Kidney (tissue), 14 donors: Measurements from ENCODE around the gene ADAM15. TPM values are rescaled to one million over a fixed set of nuclear protein-coding genes. Genes with fewer than 3 reads are reported as not detected.

Experiments
- DNase-seq, 5 donors: peaks; one replicate each; pipeline ENCODE4 v3.0.0-alpha.2; 2013 to 2020
- FAIRE-seq: peaks from 2 replicates; lab custom pipeline; 2012; peaks lifted over from hg19 to GRCh38; lab: Jason Lieb, UNC
- H3K27ac ChIP-seq, 2 donors: one replicate each; pipeline ENCODE4 v1.7.0; 2013; ENCODE audit warnings: low read depth in 2 of 2, low read length in 2 of 2, inconsistent platforms in 1 of 2
- H3K27me3 ChIP-seq: one replicate; pipeline ENCODE4 v1.7.1; 2013; ENCODE audit warnings: low read length, inconsistent platforms; ENCODE audit not compliant: control insufficient read depth, insufficient read depth
- H3K36me3 ChIP-seq, 3 donors: one replicate each; pipeline versions ENCODE4 v1.7.0 to v1.7.1; 2013; ENCODE audit warnings: low read length in 3 of 3, control low read depth in 1 of 3, inconsistent platforms in 1 of 3; ENCODE audit not compliant: insufficient read depth in 3 of 3, control insufficient read depth in 2 of 3
- H3K4me1 ChIP-seq, 3 donors: one replicate each; pipeline versions ENCODE4 v1.7.0 to v1.7.1; 2013; ENCODE audit warnings: low read length in 3 of 3, inconsistent platforms in 1 of 3, low read depth in 1 of 3; ENCODE audit not compliant: control insufficient read depth in 2 of 3, insufficient read depth in 2 of 3
- H3K4me3 ChIP-seq, 3 donors: one replicate each; pipeline versions ENCODE4 v1.7.0 to v1.8.1; 2013; ENCODE audit warnings: low read length in 3 of 3, control low read depth in 1 of 3, inconsistent platforms in 1 of 3
- H3K9ac ChIP-seq, 3 donors: one replicate each; pipeline versions ENCODE4 v1.7.0 to v1.7.1; 2013; ENCODE audit warnings: low read length in 3 of 3, control low read depth in 1 of 3, inconsistent platforms in 1 of 3
- H3K9me3 ChIP-seq, 3 donors: one replicate each; pipeline versions ENCODE4 v1.7.0 to v1.7.1; 2013; ENCODE audit warnings: low read length in 3 of 3, control low read depth in 1 of 3, inconsistent platforms in 1 of 3; ENCODE audit not compliant: control insufficient read depth in 2 of 3, insufficient read depth in 1 of 3
- intact Hi-C: fragments of 100-400 bp; cut with DNase I; formaldehyde crosslinking; loops from one replicate; pipeline ENCODE4 v1.11.1; 2022
- polyA plus RNA-seq: library from polyadenylated mRNA; stranded (reverse); fragments of 350-450 nt; fragmentation: Illumina TruSeq; extraction: RNeasy Lipid Tissue Mini Kit (QIAGEN cat#74804); gene quantifications from one replicate; pipeline ENCODE4 v1.2.3, GENCODE V29; 2014; ENCODE audit warnings: low read depth, low replicate concordance; ENCODE audit not compliant: insufficient read depth
- total RNA-seq: library from RNA; stranded (reverse); fragmentation: NEBNext Ultra II Directional; extraction: Animal tissue kit (Norgen Biotek cat#: 25700); gene quantifications from one replicate; pipeline ENCODE4 v1.2.1, GENCODE V29; 2021
- TF ChIP-seq, protein P1 (sequence below): IDR thresholded peaks from 3 replicates; pipeline ENCODE4 v1.5.1; 2012; ENCODE audit warnings: mild to moderate bottlenecking, moderate library complexity, borderline replicate concordance; ENCODE audit not compliant: insufficient read depth; ENCODE audit errors: extremely low read depth
- donor health status: control.
- donor health status: control.
- donor health status: control.
- donor health status: control.
- donor health status: control.
- donor health status: DM: yes; HTN: yes; CAD: no.
- donor health status: Normal renal cell carcinoma (clear cell type).

ADAM15 gene
- total and polyA plus RNA-seq, 2 donors from 2014 or later = 68.4 to 152 TPM

DNA sequence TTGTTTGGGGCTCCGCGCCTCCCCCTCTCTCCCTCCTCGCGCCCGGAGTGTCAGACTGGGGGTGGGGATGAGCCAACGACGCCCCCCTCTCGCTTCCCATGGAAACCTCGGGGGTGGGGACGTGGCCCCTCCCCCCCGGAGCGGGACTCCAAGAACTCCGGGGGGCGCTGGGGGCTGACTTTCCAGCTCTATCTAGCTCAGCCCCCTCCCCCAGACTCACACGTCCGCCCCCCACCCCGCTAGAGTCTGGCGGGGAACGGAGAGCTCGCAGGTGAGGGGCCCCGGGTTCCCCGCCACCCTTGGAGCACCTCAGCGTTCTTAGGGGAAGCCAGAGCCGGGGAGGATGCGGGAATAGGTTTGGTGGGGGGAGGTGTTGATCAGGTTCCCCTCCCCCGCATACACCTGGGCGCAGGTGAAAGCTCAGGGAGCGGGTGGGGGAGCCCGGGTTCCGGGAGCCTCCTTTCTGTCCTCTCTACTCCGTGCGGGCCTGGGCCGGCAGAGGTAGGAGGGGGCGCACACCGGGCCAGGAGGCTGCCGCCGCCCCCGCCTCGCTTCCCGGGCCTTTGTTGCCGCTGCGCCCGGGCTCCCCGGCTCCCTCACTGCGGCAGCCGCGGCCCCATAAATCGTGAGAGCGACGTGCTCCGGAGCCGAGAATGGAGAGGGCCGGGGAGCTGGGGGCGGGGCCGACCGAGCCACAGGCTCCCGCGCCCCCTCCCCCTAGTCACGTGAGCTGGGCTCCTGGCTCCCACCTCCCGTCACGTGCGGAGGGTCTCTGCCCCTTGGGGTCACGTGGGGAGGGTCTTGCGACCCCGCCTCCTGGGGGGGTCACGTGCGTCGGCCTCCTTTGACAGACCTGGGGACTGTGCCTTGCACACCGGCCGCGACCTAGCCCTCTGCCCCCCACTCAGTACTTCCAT, 29.5 kb downstream of the ADAM15 start:
- DNase-seq (peak; percentile 78 to 95 (median 92)), FAIRE-seq (no peak)
- Histone ChIP-seq H3K27me3 (peaks cover 9% of the 10 kb centered on the region), H3K4me1 (peaks cover 3 to 31% (median 18%) of the 10 kb centered on the region in 3 donors), H3K9ac (no peak overlapping the region), H3K9me3 (no peaks in the 10 kb centered on the region), H3K36me3 (no peaks in the 10 kb centered on the region), H3K27ac (no peak overlapping the region), H3K4me3 (peak overlapping the region in 1 of 3 donors; percentile 16)
- intact Hi-C loops = no loop called here
- TF ChIP-seq, protein P1, sequence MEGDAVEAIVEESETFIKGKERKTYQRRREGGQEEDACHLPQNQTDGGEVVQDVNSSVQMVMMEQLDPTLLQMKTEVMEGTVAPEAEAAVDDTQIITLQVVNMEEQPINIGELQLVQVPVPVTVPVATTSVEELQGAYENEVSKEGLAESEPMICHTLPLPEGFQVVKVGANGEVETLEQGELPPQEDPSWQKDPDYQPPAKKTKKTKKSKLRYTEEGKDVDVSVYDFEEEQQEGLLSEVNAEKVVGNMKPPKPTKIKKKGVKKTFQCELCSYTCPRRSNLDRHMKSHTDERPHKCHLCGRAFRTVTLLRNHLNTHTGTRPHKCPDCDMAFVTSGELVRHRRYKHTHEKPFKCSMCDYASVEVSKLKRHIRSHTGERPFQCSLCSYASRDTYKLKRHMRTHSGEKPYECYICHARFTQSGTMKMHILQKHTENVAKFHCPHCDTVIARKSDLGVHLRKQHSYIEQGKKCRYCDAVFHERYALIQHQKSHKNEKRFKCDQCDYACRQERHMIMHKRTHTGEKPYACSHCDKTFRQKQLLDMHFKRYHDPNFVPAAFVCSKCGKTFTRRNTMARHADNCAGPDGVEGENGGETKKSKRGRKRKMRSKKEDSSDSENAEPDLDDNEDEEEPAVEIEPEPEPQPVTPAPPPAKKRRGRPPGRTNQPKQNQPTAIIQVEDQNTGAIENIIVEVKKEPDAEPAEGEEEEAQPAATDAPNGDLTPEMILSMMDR = no peak

DNA sequence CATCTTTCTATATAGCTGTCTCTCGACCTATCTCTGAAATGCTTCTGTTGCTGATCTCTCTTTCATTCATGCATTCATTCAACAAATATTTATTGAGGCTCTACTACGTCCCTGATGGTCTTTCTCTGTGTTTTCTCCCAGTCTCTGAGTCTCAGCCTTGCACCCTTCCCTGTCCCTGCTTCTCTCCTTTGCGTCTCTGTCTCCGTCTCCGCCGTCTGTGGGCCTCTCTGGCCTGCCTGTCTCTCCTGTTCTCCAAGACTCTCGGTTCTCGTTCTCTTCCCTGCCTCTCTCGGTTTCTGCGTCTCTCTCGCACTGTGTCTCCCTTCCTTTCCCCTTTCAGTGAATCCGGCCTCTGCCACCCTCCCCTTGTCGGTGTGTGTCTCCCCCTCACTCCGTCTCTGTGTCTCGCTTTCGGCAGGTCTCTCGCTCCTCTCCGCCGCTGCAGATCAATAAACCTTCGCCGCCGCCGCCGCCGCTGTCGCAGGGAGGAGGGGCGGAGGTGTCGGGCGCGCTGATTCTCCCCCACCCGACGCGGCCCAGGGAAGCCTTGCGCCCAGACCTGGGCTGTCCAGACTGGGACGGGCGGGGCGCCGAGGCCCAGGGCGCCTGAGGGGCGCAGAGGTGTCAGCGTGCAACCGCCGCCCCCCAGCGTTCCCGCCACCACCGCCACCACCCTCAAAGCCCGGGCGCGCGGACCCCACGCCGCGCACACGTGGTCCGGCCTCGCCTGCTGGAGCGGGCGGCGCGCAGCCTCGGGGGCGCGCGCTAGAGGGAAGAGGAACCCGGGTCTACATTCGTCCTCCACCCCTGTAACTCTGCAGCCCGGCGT, 30.6 kb downstream of the ADAM15 start:
- DNase-seq = peak in 4 of 5 donors; percentile 43 to 73 (median 63)
- peaks cover 9% of the 10 kb centered on the region for H3K27me3 ChIP-seq

DNA sequence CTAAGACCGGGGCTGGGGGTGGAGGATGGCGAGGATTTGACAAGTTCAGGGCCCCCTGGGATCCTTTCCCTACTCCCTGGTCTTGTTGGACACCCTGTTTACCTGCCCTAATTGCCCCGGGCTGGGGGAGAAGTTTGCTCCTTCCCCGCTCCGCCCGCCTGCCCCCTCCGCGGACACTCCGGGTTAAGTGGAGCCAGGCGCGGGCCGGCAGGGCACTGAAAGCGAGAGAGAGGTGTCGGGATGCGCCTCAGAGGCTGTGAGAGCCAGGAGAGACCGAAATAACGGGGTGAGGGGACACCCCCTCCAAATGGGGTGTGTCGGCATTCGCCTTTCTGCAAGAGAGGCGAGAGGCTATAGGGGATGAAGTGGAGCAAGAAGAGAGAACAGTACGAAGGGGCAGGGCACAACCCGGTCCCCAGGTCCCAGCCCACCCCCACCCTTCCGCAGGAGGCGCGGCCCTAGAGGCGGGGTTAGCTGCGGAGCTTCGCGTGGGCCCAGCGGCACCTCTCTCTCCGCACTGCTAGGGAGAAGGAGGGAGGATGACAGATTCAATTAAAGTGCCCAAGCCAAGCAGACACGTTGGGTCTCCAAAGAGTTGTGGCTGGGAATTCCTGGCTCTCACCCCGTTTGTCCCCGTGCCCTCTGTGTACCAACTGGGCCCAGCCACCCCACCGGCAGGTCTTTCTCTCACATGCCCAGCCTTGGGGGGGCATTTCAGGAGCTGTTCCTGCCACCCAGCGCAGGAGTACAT, 31.4 kb downstream of the ADAM15 start:
- Histone ChIP-seq H3K9ac (no peak overlapping the region), H3K9me3 (no peaks in the 10 kb centered on the region), H3K36me3 (no peaks in the 10 kb centered on the region), H3K27me3 (peaks cover 9% of the 10 kb centered on the region), H3K4me1 (peaks cover 3 to 34% (median 18%) of the 10 kb centered on the region in 3 donors), H3K4me3 (no peak overlapping the region), H3K27ac (no peak overlapping the region)
- intact Hi-C loops = no loop called here
- DNase-seq = peak; percentile 24 to 72 (median 32)
- FAIRE-seq = no peak
- TF ChIP-seq, protein P1 = no peak

More for the DNA sequence above, 30.6 kb downstream of the ADAM15 start:
- no peaks in the 10 kb centered on the region for H3K36me3 ChIP-seq
- H3K4me1 ChIP-seq = peaks cover 3 to 35% (median 18%) of the 10 kb centered on the region in 3 donors
- H3K9me3 ChIP-seq = no peaks in the 10 kb centered on the region
- no peak overlapping the region for H3K4me3 ChIP-seq
- TF ChIP-seq, protein P1 = no peak
- intact Hi-C loops = no loop called here
- FAIRE-seq = no peak
- H3K27ac ChIP-seq = no peak overlapping the region
- peak overlapping the region in 1 of 3 donors; percentile 26 for H3K9ac ChIP-seq
